K562 (cell line): ENCODE measurements around the gene CSF3. TPM values are rescaled to one million over a fixed set of nuclear protein-coding genes. Genes with fewer than 3 reads are reported as not detected.

Experiments
- ATAC-seq: fragments of 200-7000 bp; cut with Tn5 transposase; 3 replicates; pipeline ENCODE4 v1.9.1; 2020; ENCODE audit warnings: moderate library complexity
- BruUV-seq: library from RNA; stranded (reverse); fragments of 400-500 nt; replicated peaks from 2 replicates; lab custom pipeline; 2021; lab: Mats Ljungman, UMichigan
- CTCF ChIA-PET: fragments of 300-600 bp; formaldehyde crosslinking; extraction: SDS; loops from one replicate; lab custom pipeline; 2021; ENCODE audit warnings: low intra/inter-chr PET ratio; lab: Yijun Ruan, JAX
- POLR2A ChIA-PET: fragments of 300-600, 350-650 bp; sonication (Branson Sonifier 250); formaldehyde crosslinking; extraction: SDS; loops from one replicate; lab custom pipeline; 2021; ENCODE audit warnings: antibody characterized with exemption, inconsistent platforms; lab: Yijun Ruan, JAX
- DNase-seq, 4 experiments: peaks; one replicate each; pipeline versions ENCODE4 v3.0.0 to v3.0.0-alpha.2; 2011 to 2018; ENCODE audit warnings: low spot score in 3 of 4, mixed read lengths in 3 of 4; ENCODE audit errors: extremely low read depth in 1 of 4
- FAIRE-seq: peaks from 2 replicates; lab custom pipeline; 2011; peaks lifted over from hg19 to GRCh38; lab: Jason Lieb, UNC
- H2AFZ ChIP-seq: 2 replicates; pipeline ENCODE4 v1.6.0; 2011; ENCODE audit warnings: low read depth, low read length, control low read depth, inconsistent platforms
- H3K27ac ChIP-seq: fragments of 200-600 bp; 3 replicates; pipeline ENCODE4 v1.8.0; 2011; ENCODE audit warnings: low read depth, mild to moderate bottlenecking, control low read depth, inconsistent platforms, low read length, moderate library complexity, mixed read lengths; ENCODE audit errors: extremely low read depth
- H3K27me3 ChIP-seq, 2 experiments: fragments of 300-600 bp in 1 of 2; 2 replicates in 1 of 2; 3 replicates in 1 of 2; pipeline versions ENCODE4 v1.6.0 to v1.8.0; 2011; ENCODE audit warnings: inconsistent platforms in 2 of 2, low read length in 2 of 2, mild to moderate bottlenecking in 1 of 2, mixed read lengths in 1 of 2, moderate library complexity in 1 of 2; ENCODE audit not compliant: control insufficient read depth in 2 of 2, insufficient read depth in 2 of 2
- H3K36me3 ChIP-seq: fragments of 300-600 bp; 3 replicates; pipeline ENCODE4 v1.8.0; 2011; ENCODE audit warnings: mild to moderate bottlenecking, low read length, inconsistent platforms; ENCODE audit not compliant: control insufficient read depth, insufficient read depth
- H3K4me1 ChIP-seq, 2 experiments: fragments of 200-600 bp in 1 of 2; replicated peaks in 1 of 2; 2 replicates in 1 of 2; 3 replicates in 1 of 2; pipeline versions ENCODE4 v1.5.1 to v1.8.0; 2011; ENCODE audit warnings: inconsistent platforms in 2 of 2, low read length in 2 of 2, mild to moderate bottlenecking in 1 of 2, mixed read lengths in 1 of 2, moderate library complexity in 1 of 2; ENCODE audit not compliant: control insufficient read depth in 2 of 2, insufficient read depth in 2 of 2
- H3K4me2 ChIP-seq: 2 replicates; pipeline ENCODE4 v1.6.1; 2011; ENCODE audit warnings: low read length, control low read depth, inconsistent platforms, mixed read lengths; ENCODE audit not compliant: insufficient read depth
- H3K4me3 ChIP-seq: fragments of 200-600 bp; sonication (generic), shearing (Covaris generic); 2 replicates; pipeline ENCODE4 v1.5.1; 2016; ENCODE audit warnings: control low read depth, inconsistent platforms
- H3K79me2 ChIP-seq: fragments of 200-600 bp; 3 replicates; pipeline ENCODE4 v1.8.0; 2011; ENCODE audit warnings: low read length, inconsistent platforms; ENCODE audit not compliant: control insufficient read depth, insufficient read depth
- H3K9ac ChIP-seq, 2 experiments: 2 replicates each; pipeline versions ENCODE4 v1.6.0 to v1.6.1; 2011; ENCODE audit warnings: low read depth in 2 of 2, low read length in 2 of 2, control low read depth in 1 of 2, inconsistent platforms in 1 of 2, mild to moderate bottlenecking in 1 of 2, mixed read lengths in 1 of 2; ENCODE audit not compliant: insufficient read depth in 1 of 2
- H3K9me1 ChIP-seq: one replicate; pipeline ENCODE4 v1.6.0; 2011; ENCODE audit warnings: inconsistent platforms, mild to moderate bottlenecking, low read length, moderate library complexity; ENCODE audit not compliant: control insufficient read depth, insufficient read depth
- H3K9me3 ChIP-seq: replicated peaks from 2 replicates; pipeline ENCODE4 v1.5.1; 2011; ENCODE audit warnings: low read depth, low read length, inconsistent platforms; ENCODE audit not compliant: control insufficient read depth, insufficient read depth
- H4K20me1 ChIP-seq: replicated peaks from 2 replicates; pipeline ENCODE4 v1.6.1; 2011; ENCODE audit warnings: low read length, inconsistent platforms, mixed read lengths; ENCODE audit not compliant: control insufficient read depth, insufficient read depth
- CREB1 ChIP-seq, 2 experiments: sonication (generic) in 1 of 2; formaldehyde crosslinking in 1 of 2; IDR thresholded peaks; 2 replicates each; pipeline versions ENCODE4 v1.6.1 to v1.8.0; 2012 to 2022; ENCODE audit warnings: inconsistent platforms in 1 of 2, mild to moderate bottlenecking in 1 of 2, missing genetic modification reagents in 1 of 2, moderate library complexity in 1 of 2
- IRF2 ChIP-seq: sonication (generic); formaldehyde crosslinking; IDR thresholded peaks from 2 replicates; pipeline ENCODE4 v1.8.1; 2022; ENCODE audit warnings: mild to moderate bottlenecking, missing genetic modification reagents
- MXD1 ChIP-seq: fragments of 250-450 bp; sonication (Bioruptor Pico); IDR thresholded peaks from 2 replicates; pipeline ENCODE4 v1.8.0; 2021; ENCODE audit warnings: borderline replicate concordance, mild to moderate bottlenecking, moderate library complexity; ENCODE audit not compliant: poor library complexity, severe bottlenecking
- NBN ChIP-seq: fragments of 450-650 bp; IDR thresholded peaks from 2 replicates; pipeline ENCODE4 v1.6.1; 2016; ENCODE audit warnings: low read depth, mild to moderate bottlenecking
- NFRKB ChIP-seq: fragments of 450-650 bp; IDR thresholded peaks from 2 replicates; pipeline ENCODE4 v1.6.1; 2016; ENCODE audit warnings: low read depth
- NR3C1 ChIP-seq: sonication (generic); formaldehyde crosslinking; IDR thresholded peaks from 2 replicates; pipeline ENCODE4 v1.8.1; 2022; ENCODE audit warnings: missing genetic modification reagents
- TAF9B ChIP-seq: fragments of 450-650 bp; IDR thresholded peaks from 2 replicates; pipeline ENCODE4 v1.6.1; 2018; ENCODE audit warnings: mild to moderate bottlenecking; ENCODE audit not compliant: partially characterized antibody
- ZBTB11 ChIP-seq, 3 experiments: fragments of 200-800 bp in 1 of 3; fragments of 250-450 bp in 1 of 3; fragments of 450-650 bp in 1 of 3; sonication (Bioruptor Pico) in 1 of 3; sonication (Bioruptor generic) in 1 of 3; formaldehyde crosslinking in 1 of 3; IDR thresholded peaks; 2 replicates each; pipeline versions ENCODE4 v1.6.1 to v1.8.0; 2016 to 2022; ENCODE audit warnings: mild to moderate bottlenecking in 2 of 3, missing genetic modification characterization in 2 of 3, missing compliant biosample characterization in 1 of 3, moderate library complexity in 1 of 3
- ZBTB7A ChIP-seq: IDR thresholded peaks from 2 replicates; pipeline ENCODE4 v1.6.1; 2011; ENCODE audit warnings: low read depth, mild to moderate bottlenecking, low read length, moderate library complexity, borderline replicate concordance; ENCODE audit not compliant: control insufficient read depth
- ZNF277 ChIP-seq: fragments of 250-450 bp; sonication (Bioruptor Pico); IDR thresholded peaks from 2 replicates; pipeline ENCODE4 v1.8.0; 2022; ENCODE audit warnings: inconsistent platforms, mild to moderate bottlenecking, moderate library complexity, borderline replicate concordance
- ZNF699 ChIP-seq: fragments of 250-450 bp; sonication (Bioruptor Pico); IDR thresholded peaks from 2 replicates; pipeline ENCODE4 v1.8.0; 2021; ENCODE audit warnings: mild to moderate bottlenecking, moderate library complexity; ENCODE audit not compliant: insufficient replicate concordance
- WGBS: fragments of 100-300 bp; shearing (Covaris generic); methylation state at CpG from one replicate; pipeline ENCODE4 v1.1.6; 2016; ENCODE audit warnings: low coverage, mixed read lengths; ENCODE audit not compliant: insufficient coverage; ENCODE audit errors: missing lambda C conversion rate; 5-methylcytosine and 5-hydroxymethylcytosine counted together
- in situ Hi-C: fragments of 300-500 bp; cut with MboI; formaldehyde crosslinking; loops from 4 replicates; pipeline ENCODE4 v1.15.0; 2018; ENCODE audit warnings: inconsistent platforms, mixed read lengths
- intact Hi-C: fragments of 100-400 bp; cut with micrococcal nuclease; formaldehyde crosslinking; loops from 2 replicates; pipeline ENCODE4 v1.14.2; 2022
- polyA plus RNA-seq, 8 experiments: library from polyadenylated mRNA; depleted of rRNA in 4 of 8; stranded (reverse) in 5 of 8; unstranded in 3 of 8; fragments of >200 nt; fragmentation: Nextera tagmentation in 2 of 8; fragmentation: Illumina TruSeq in 1 of 8; extraction: Ambion mirVana in 2 of 8; extraction: Trizol in 1 of 8; gene quantifications; 2 replicates each; pipeline versions ENCODE4 v1.2.1 to v1.2.3, GENCODE V29; 2011 to 2014; ENCODE audit warnings: inconsistent platforms in 1 of 8, missing spikeins in 1 of 8
- total RNA-seq, 7 experiments: library from RNA; depleted of rRNA in 6 of 7; stranded (reverse); fragments of >200 nt in 6 of 7; fragmentation: Illumina TruSeq in 2 of 7; extraction: Trizol in 2 of 7; gene quantifications; 2 replicates each; pipeline versions ENCODE4 v1.2.1 to v1.2.3, GENCODE V29; 2011 to 2021; ENCODE audit warnings: low replicate concordance in 1 of 7

The CSF3 gene
- total and polyA plus RNA-seq, 9 of the 15 experiments (the other 6 are each of a cell fraction or from before 2014, with no cell fraction given), result 0.19 TPM; not detected in 8

- intact Hi-C loops, result loop anchor here (1.0 kb wide), 4 partner anchors 21 to 358 kb away; no protein-coding TSS in a partner anchor
- in situ Hi-C loops, result no loop called here
- POLR2A ChIA-PET, result interaction anchor here (0.6 to 3.7 kb wide), 12 partner anchors 9 to 1109 kb away, joined by 3 to 16 read pairs (median 4); partner anchors contain the start of gene RPL19
- TF ChIP-seq ZBTB11 (CRISPR knock-in tag; IDR thresholded peaks at IDR 0.05) (peak in 1 of 3 experiments; percentile 89; a peak in 2 of 6 replicates), TAF9B (peak; percentile 77), MXD1 (CRISPR knock-in tag) (peak; percentile 67), NBN (peak; percentile 99), IRF2 (CRISPR knock-in tag) (no peak), NR3C1 (CRISPR knock-in tag) (peak; percentile 39; the same call in 1 of the 2 replicates), ZNF699 (CRISPR knock-in tag) (no peak), ZNF277 (CRISPR knock-in tag) (no peak), NFRKB (0 out of 2 replicates have a peak, but pooled peaks have one; percentile 13), ZBTB7A (peak; percentile 76; the same call in 1 of the 2 replicates), CREB1 (IDR thresholded peaks at IDR 0.05) (peak; percentile 84), CREB1 (CRISPR knock-in tag; IDR thresholded peaks at IDR 0.05) (peak; percentile 96)
Measured at GRCh38 chr17:39980351-39981206, 34.7 kb upstream of the CSF3 start, which contains the start of gene PSMD3. Gene PSMD3 (plus strand): TSS chr17:39980807. CDS start chr17:39980971, 164 bp downstream.

More at GRCh38 chr17:39980351-39981206, 34.7 kb upstream of the CSF3 start, which contains the start of gene PSMD3:
- under 1% methylated on average over 66 of the region's 84 CpGs for WGBS
- Histone ChIP-seq H2AFZ (peak within 1 kb of the TSS; percentile 97), H3K4me1 (peaks cover 5 to 12% of the 10 kb centered on the region in 2 experiments; a peak in 3 of 5 replicates), H3K79me2 (peaks cover 39% of the 10 kb centered on the region), H3K27ac (peak within 1 kb of the TSS; percentile 98), H3K4me2 (peak within 1 kb of the TSS; percentile 92), H4K20me1 (peaks cover 10% of the 10 kb centered on the region), H3K9me1 (no peaks in the 10 kb centered on the region), H3K36me3 (peaks cover 36% of the 10 kb centered on the region), H3K9me3 (no peaks in the 10 kb centered on the region), H3K9ac (peak within 1 kb of the TSS; percentile 98 to 100), H3K27me3 (no peaks in the 10 kb centered on the region), H3K4me3 (peak within 1 kb of the TSS; percentile 98)
- ATAC-seq (peak; percentile 93), DNase-seq (peak; percentile 92 to 99 (median 94)), FAIRE-seq (peak; percentile 99)
- no TSS peak for BruUV-seq
- CTCF ChIA-PET, result interaction anchor here (0.6 to 1.8 kb wide), 4 partner anchors 22 to 440 kb away, joined by 3 to 13 read pairs (median 5); no protein-coding TSS in a partner anchor
